ENCODE measurements around the gene GJA1.
"Not testable (repeated sequence)": the region's sequence is repeated elsewhere in the genome, so short reads cannot be mapped to it uniquely, and the experiment has no call there.

The GJA1 gene

GRCh38 chr6:121435444-121436069, at the start of gene GJA1:
TSS of gene GJA1 (plus strand) at chr6:121435646. CDS start at chr6:121446848, 11,202 bp downstream.
- no peak for DNase-seq (ENCODE audit: low read depth, low spot score)

GRCh38 chr6:121386551-121386950, 48.9 kb upstream of the GJA1 start:
- DNase-seq (ENCODE audit: low read depth, low spot score): not testable (repeated sequence)

GRCh38 chr6:121389419-121389818, 46.0 kb upstream of the GJA1 start:
- no peak for DNase-seq (ENCODE audit: low read depth, low spot score)

- no peak for DNase-seq (ENCODE audit: low read depth, low spot score)
Observed at GRCh38 chr6:121393731-121394505, 41.5 kb upstream of the GJA1 start.

GRCh38 chr6:121395736-121396135, 39.7 kb upstream of the GJA1 start:
- no peak for DNase-seq (ENCODE audit: low read depth, low spot score)

- DNase-seq (ENCODE audit: low read depth, low spot score): not testable (repeated sequence)
Observed at GRCh38 chr6:121397188-121397587, 38.3 kb upstream of the GJA1 start.

DNA sequence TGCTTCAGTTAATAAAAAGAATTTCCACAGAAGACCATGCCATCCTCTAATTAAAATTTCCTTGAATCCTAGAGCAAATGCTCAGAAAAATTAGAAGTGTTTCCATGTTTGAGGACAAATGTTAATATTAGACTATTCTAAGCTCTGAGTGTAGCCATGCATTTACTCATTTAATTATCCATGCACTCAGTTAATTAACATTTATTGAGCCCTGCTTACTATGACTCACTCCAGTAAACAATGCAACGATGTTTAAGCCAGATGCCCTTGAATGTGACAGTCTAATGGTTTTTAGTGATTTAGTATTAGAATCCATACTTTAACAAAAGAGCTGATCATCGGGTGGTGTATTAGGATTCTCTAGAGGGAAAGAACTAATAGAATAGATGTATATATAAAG, 37.3 kb upstream of the GJA1 start:
- DNase-seq (ENCODE audit: low read depth, low spot score): no peak

DNA sequence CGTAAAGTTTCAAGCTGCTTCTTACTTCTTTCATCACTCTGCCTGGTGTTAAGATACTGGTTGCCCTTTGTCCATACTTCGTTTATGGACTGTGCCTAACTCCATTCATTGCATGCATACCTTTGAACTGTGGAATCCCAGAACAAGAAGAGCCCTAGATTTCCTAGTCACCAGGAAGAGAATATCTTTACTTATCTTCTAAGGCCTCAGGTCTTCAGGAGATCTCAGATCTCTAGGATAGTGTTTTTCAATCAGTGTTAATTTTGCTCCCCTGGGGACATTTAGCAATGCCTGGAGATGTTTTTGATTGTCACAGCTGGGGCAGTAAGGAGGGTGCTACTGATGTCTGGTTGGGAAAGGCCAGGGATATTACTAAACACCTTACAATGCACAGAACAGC, 35.5 kb upstream of the GJA1 start:
- DNase-seq (ENCODE audit: low read depth, low spot score): no peak

DNA sequence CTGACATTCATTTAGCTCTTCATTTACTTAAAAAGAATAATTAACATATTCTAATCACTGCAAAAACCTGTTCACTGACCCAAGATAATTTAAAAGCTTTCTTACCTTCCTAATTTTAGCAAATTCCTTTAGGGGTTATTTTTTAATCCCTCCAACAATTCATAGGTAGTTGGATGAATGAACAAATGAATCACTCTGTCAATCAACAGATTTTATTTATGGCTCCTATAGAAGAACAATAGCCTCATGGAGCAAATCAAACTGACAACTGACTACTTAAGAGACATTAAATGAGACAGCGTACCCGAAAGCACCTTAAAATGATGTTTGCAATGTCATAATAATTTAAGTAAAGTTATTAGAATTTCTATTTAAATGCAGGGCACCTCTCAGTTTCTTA, 31.5 kb upstream of the GJA1 start:
- DNase-seq (ENCODE audit: low read depth, low spot score): no peak

DNA sequence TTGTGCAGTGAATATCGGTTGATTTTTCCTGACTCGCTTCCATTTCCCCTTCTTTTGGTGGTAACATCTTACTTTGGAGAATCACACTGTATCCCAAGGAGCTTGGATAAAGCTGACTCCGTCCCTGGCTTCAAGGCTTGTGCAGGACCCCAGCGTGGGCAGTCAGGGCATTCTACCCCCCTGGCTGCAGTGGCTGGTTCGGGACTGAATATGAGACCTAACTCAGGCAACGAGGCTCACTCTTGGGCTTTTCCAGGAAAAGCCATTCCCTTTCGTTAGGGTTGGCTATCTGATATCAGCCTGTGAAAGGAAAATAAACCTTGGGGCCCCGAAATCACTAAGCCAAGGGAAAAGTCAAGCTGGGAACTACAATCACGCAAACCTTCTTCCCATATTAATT, 30.1 kb upstream of the GJA1 start:
- no peak for DNase-seq (ENCODE audit: low read depth, low spot score)

- DNase-seq (ENCODE audit: low read depth, low spot score): no peak
Observed at GRCh38 chr6:121408321-121408720, 27.1 kb upstream of the GJA1 start.

DNA sequence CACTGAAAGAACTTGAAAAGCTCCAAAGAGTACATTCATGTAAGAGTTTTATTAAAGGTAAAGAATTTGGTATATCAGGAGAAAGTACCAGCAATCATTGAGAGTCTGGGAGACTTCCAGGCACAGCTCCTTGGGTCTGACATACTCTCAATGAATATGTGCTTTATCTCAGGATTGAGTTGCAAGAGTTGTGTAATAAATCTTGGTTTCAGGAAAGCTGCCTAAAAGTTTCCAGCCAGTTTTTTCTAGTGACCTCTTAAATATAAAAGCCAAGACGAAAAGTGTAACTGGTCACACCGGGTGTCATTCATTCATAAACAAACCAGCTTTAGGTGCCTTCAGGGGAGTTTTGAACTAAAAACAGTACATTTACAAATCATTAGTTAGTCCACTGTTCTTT, 21.6 kb upstream of the GJA1 start:
- DNase-seq (ENCODE audit: low read depth, low spot score): no peak

DNA sequence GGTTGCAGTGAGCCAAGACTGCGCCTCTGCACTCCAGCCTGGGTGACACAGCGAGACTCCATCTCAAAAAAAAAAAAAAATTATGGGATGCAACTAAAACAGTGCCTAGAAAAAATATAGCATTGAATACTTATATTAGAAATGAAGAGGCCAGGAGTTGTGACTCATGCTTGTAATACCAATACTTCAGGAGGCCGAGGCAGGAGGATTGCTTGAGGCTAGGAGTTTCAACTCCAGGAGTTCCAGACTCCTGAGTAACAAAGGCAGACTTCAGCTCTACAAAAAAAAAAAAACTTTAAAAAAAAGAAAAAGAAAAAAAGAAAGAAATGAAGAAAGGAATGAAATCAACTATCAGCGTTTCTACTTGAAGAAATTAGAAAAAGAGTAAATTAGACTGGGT, 17.1 kb upstream of the GJA1 start:
- no peak for DNase-seq (ENCODE audit: low read depth, low spot score)

GRCh38 chr6:121426686-121427085, 8.8 kb upstream of the GJA1 start:
- no peak for DNase-seq (ENCODE audit: low read depth, low spot score)

- no peak for DNase-seq (ENCODE audit: low read depth, low spot score)
Observed at GRCh38 chr6:121428872-121429756, 6.3 kb upstream of the GJA1 start.

- no peak for DNase-seq (ENCODE audit: low read depth, low spot score)
Observed at GRCh38 chr6:121430514-121431460, 4.7 kb upstream of the GJA1 start.

DNA sequence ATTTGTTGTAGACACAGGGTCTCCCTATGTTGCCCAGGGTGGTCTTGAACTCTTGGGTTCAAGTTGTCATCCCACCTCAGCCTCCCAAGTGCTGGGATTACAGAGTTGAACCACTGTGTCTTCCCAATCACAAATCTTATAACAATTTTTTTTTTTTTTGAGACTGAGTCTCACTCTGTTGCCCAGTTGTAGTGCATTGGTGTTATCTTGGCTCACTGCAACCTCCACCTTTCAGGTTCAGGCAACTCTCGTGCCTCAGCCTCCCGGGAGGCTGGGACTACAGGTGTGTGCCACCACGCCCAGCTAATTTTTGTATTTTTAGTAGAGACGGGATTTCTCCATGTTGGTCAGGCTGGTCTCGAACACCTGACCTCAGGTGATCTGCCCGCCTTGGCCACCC, 3.7 kb upstream of the GJA1 start:
- not testable (repeated sequence) for DNase-seq (ENCODE audit: low read depth, low spot score)

- DNase-seq (ENCODE audit: low read depth, low spot score): no peak
Observed at GRCh38 chr6:121434037-121434770, 1.2 kb upstream of the GJA1 start.

DNA sequence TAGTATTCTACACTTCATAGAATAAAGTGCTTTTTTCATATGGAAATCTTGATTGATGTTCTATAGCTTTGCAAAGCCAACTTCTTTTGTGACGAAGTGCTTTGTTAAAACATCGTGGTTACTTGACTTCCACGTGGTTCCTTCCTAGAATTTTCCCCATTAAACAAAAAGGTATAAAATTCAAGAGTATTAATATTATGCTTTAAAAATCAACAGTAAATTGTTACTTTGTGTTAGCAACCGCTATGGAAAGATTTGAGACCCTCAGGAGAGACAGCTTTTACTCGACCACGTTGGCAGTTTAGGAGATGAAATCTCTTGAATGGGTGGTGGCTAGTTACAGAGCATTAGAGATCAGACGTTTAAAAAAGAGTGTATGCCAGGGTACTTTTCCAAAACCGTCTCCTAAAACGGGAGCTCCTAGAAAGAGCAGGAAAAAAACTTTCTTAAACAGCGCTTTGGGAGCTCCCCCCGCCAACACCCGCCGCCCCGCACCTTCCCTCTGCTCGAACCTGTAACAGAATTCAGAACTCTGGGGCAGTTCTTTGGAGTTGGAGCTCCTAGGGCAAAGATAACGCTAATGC, 920 bp downstream of the GJA1 start:
- no peak for DNase-seq (ENCODE audit: low read depth, low spot score)

Measured in brain pericyte (primary cell).